Body of pancreas (tissue), 4 donors: ENCODE results near the gene ZNRF4. TPM values are rescaled to one million over a fixed set of nuclear protein-coding genes. Genes with fewer than 3 reads are reported as not detected.

Source experiments
- ATAC-seq: fragments of 150-250 bp; one replicate; pipeline ENCODE4 v1.9.1; 2016
- DNase-seq, 4 donors: peaks; one replicate each; pipeline ENCODE4 v3.0.0-alpha.2; 2019
- H3K27ac ChIP-seq, 4 donors: fragments of 200-600 bp; sonication (generic); 1 replicate in 3 of 4; 2 replicates in 1 of 4; pipeline versions ENCODE4 v1.5.1 to v1.6.1; 2016 to 2019; ENCODE audit warnings: mild to moderate bottlenecking in 1 of 4, mixed read lengths in 1 of 4, moderate library complexity in 1 of 4
- H3K27me3 ChIP-seq, 2 donors: fragments of 200-600 bp; sonication (generic); one replicate each; pipeline ENCODE4 v1.6.0; 2016; ENCODE audit warnings: mild to moderate bottlenecking in 1 of 2
- H3K36me3 ChIP-seq, 2 donors: fragments of 200-600 bp; sonication (generic); replicated peaks in 1 of 2; 2 replicates each; pipeline ENCODE4 v1.5.1; 2016; ENCODE audit warnings: low read depth in 2 of 2; ENCODE audit not compliant: insufficient read depth in 1 of 2
- H3K4me1 ChIP-seq: fragments of 200-600 bp; sonication (generic); one replicate; pipeline ENCODE4 v1.6.0; 2016
- H3K4me3 ChIP-seq, 2 donors: fragments of 200-600 bp; sonication (generic); 1 replicate in 1 of 2; 2 replicates in 1 of 2; pipeline ENCODE4 v1.5.1; 2016 to 2019
- H3K9me3 ChIP-seq, 3 donors: fragments of 200-600 bp; sonication (generic); 1 replicate in 2 of 3; 2 replicates in 1 of 3; pipeline ENCODE4 v1.5.1; 2016
- CTCF ChIP-seq, 7 experiments: fragments of 450-650 bp in 4 of 7; fragments of 200-600 bp in 3 of 7; sonication (generic) in 3 of 7; IDR thresholded peaks; one replicate each; pipeline ENCODE4 v1.5.1; 2016 to 2019; ENCODE audit warnings: antibody characterized with exemption in 7 of 7
- POLR2A ChIP-seq, 3 donors: fragments of 450-650 bp; IDR thresholded peaks; one replicate each; pipeline ENCODE4 v1.6.1; 2016; ENCODE audit warnings: antibody characterized with exemption in 3 of 3, mild to moderate bottlenecking in 2 of 3
- WGBS, 2 donors: methylation state at CpG; one replicate each; pipeline ENCODE4 v1.1.5; 2017; 5-methylcytosine and 5-hydroxymethylcytosine counted together
- intact Hi-C: fragments of 100-400 bp; cut with DNase I; formaldehyde crosslinking; loops from one replicate; pipeline ENCODE4 v1.15.1; 2023
- total RNA-seq, 2 donors: library from RNA; depleted of rRNA; stranded (reverse); fragments of >200 nt; gene quantifications; one replicate each; pipeline ENCODE4 v1.1.0, GENCODE V29; 2016

ZNRF4 gene
- total RNA-seq, 2 donors from 2014 or later, result not detected

- Histone ChIP-seq H3K9me3 (no peaks in the 10 kb centered on the region), H3K36me3 (no peaks in the 10 kb centered on the region), H3K27ac (no peak overlapping the region), H3K4me1 (no peaks in the 10 kb centered on the region), H3K27me3 (peaks cover 0 to 6% of the 10 kb centered on the region in 2 donors), H3K4me3 (no peak overlapping the region)
- intact Hi-C loops, result no loop called here
- DNase-seq (no peak), ATAC-seq (no peak)
- WGBS, 2 donors, result 37 to 56% methylated on average over 8 to 21 of the region's 22 CpGs
- TF ChIP-seq CTCF (IDR thresholded peaks at IDR 0.05) (no peak), POLR2A (IDR thresholded peaks at IDR 0.05) (no peak)
These were observed 43.8 kb downstream of the ZNRF4 start for GRCh38 chr19:5498830-5499550.

DNA sequence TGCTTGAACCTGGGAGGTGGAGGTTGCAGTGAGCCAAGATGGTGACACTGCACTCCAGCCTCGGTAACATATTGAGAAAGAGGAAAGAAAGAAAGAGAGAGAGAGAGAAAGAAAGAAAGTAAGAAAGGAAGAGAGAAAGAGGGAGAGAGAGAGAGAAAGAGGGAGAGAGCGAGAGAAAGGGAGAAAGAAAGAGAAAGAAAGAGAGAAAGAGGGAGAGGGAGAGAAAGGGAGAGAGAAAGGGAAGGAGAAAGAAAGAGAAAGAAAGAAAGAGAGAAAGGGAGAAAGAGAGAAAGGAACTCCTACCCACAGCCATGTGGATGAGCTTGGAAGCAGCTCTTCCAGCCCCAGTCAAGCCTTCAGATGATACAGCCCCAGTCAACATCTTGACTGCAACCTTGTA lies 46.7 kb downstream of the ZNRF4 start:
- ATAC-seq (no peak), DNase-seq (no peak)
- H3K36me3 ChIP-seq, result no peaks in the 10 kb centered on the region
- intact Hi-C loops, result no loop called here
- H3K9me3 ChIP-seq, result no peaks in the 10 kb centered on the region
- H3K27me3 ChIP-seq, result no peaks in the 10 kb centered on the region
- no peak overlapping the region for H3K27ac ChIP-seq
- WGBS, 2 donors, result 69 to 84% methylated on average over 2 of the region's 2 CpGs
- no peak overlapping the region for H3K4me3 ChIP-seq
- no peaks in the 10 kb centered on the region for H3K4me1 ChIP-seq
- no peak for TF ChIP-seq POLR2A (IDR thresholded peaks at IDR 0.05)
- TF ChIP-seq CTCF (IDR thresholded peaks at IDR 0.05), result no peak

- Histone ChIP-seq H3K4me1 (no peaks in the 10 kb centered on the region), H3K4me3 (no peak overlapping the region), H3K27me3 (no peaks in the 10 kb centered on the region), H3K27ac (no peak overlapping the region), H3K36me3 (no peaks in the 10 kb centered on the region), H3K9me3 (no peaks in the 10 kb centered on the region)
- TF ChIP-seq POLR2A (IDR thresholded peaks at IDR 0.05) (no peak), CTCF (IDR thresholded peaks at IDR 0.05) (no peak)
- no peak for DNase-seq
- ATAC-seq, result no peak
- WGBS, 2 donors, result 25 to 55% methylated on average over 1 of the region's 1 CpG
- intact Hi-C loops, result no loop called here
These were observed 48.4 kb downstream of the ZNRF4 start for GRCh38 chr19:5503598-5503997.

- WGBS, 2 donors, result 24 to 56% methylated on average over 2 of the region's 2 CpGs
- ATAC-seq (no peak), DNase-seq (no peak)
- no peaks in the 10 kb centered on the region for H3K27me3 ChIP-seq
- no peak overlapping the region for H3K27ac ChIP-seq
- H3K36me3 ChIP-seq, result no peaks in the 10 kb centered on the region
- no peak for TF ChIP-seq POLR2A (IDR thresholded peaks at IDR 0.05)
- TF ChIP-seq CTCF (IDR thresholded peaks at IDR 0.05), result no peak
- intact Hi-C loops, result no loop called here
- no peaks in the 10 kb centered on the region for H3K9me3 ChIP-seq
- no peak overlapping the region for H3K4me3 ChIP-seq
- H3K4me1 ChIP-seq, result no peaks in the 10 kb centered on the region
These were observed 48.9 kb downstream of the ZNRF4 start for GRCh38 chr19:5504114-5504513.

Other genes with a start within 250 kb of the ZNRF4 start
- 100 to 1,000 TPM; 133 to 139 TPM for gene PTPRS, start 114.6 kb upstream of the ZNRF4 start, total RNA-seq
- under 1 TPM in 1 of 2 donors, not detected in 1; 0.52 TPM for gene TINCR, start 112.5 kb downstream of the ZNRF4 start, total RNA-seq
- gene SAFB2, start 167.4 kb downstream of the ZNRF4 start, total RNA-seq, result 100 to 1,000 TPM in 1 of 2 donors, 10 to 100 TPM in 1; 38.7 to 104 TPM
- 100 to 1,000 TPM in 1 of 2 donors, 10 to 100 TPM in 1; 49.8 to 244 TPM for gene SAFB, start 167.7 kb downstream of the ZNRF4 start, total RNA-seq
- gene MICOS13, start 225.1 kb downstream of the ZNRF4 start, total RNA-seq, result 10 to 100 TPM; 14.5 to 14.8 TPM
- gene HSD11B1L, start 225.6 kb downstream of the ZNRF4 start, total RNA-seq, result 10 to 100 TPM; 11.9 to 21.8 TPM
- gene RPL36, start 234.9 kb downstream of the ZNRF4 start, total RNA-seq, result 100 to 1,000 TPM; 280 to 342 TPM